Type B pancreatic cell (in vitro differentiated cells): ENCODE results near the gene AOX1. TPM values are rescaled to one million over a fixed set of nuclear protein-coding genes. Genes with fewer than 3 reads are reported as not detected.

Experiments used
- DNase-seq: peaks from one replicate; pipeline ENCODE4 v3.0.0; 2021; ENCODE audit warnings: mixed read lengths; ENCODE audit not compliant: unreplicated experiment; ENCODE audit errors: extremely low spot score
- H3K27ac Mint-ChIP-seq: 2 replicates; pipeline ENCODE4 v1.8.0; 2021; ENCODE audit warnings: mild to moderate bottlenecking, mixed read lengths
- H3K27me3 Mint-ChIP-seq: 2 replicates; pipeline ENCODE4 v1.8.0; 2021; ENCODE audit warnings: mixed read lengths
- H3K36me3 Mint-ChIP-seq: 2 replicates; pipeline ENCODE4 v1.8.0; 2021; ENCODE audit warnings: mixed read lengths
- H3K4me1 Mint-ChIP-seq: one replicate; pipeline ENCODE4 v1.8.0; 2021; ENCODE audit warnings: mixed read lengths; ENCODE audit not compliant: unreplicated experiment
- H3K4me3 Mint-ChIP-seq: 2 replicates; pipeline ENCODE4 v1.8.0; 2021; ENCODE audit warnings: mild to moderate bottlenecking, mixed read lengths
- H3K9me3 Mint-ChIP-seq: 2 replicates; pipeline ENCODE4 v1.8.0; 2021; ENCODE audit warnings: mixed read lengths
- CTCF ChIP-seq: fragments of 200-600 bp; sonication (generic); conservative IDR thresholded peaks from 2 replicates; pipeline ENCODE4 v1.5.0; 2021; ENCODE audit warnings: antibody characterized with exemption, mild to moderate bottlenecking
- total RNA-seq: library from RNA; stranded (reverse); gene quantifications from 2 replicates; pipeline ENCODE4 v1.2.1, GENCODE V29; 2021; ENCODE audit warnings: low replicate concordance

The AOX1 gene
- total RNA-seq, 1 donor from 2014 or later: 6.4 TPM

- TF ChIP-seq CTCF: no peak
- Mint-ChIP-seq H3K27me3 (no peaks in the 10 kb centered on the region), H3K36me3 (no peaks in the 10 kb centered on the region), H3K9me3 (no peaks in the 10 kb centered on the region), H3K27ac (no peak overlapping the region), H3K4me3 (no peak overlapping the region), H3K4me1 (peaks cover 9% of the 10 kb centered on the region)
- DNase-seq: no peak
Measured at GRCh38 chr2:200631287-200631686, 45.5 kb downstream of the AOX1 start.

- H3K27ac Mint-ChIP-seq: no peak overlapping the region
- no peak for TF ChIP-seq CTCF
- H3K4me3 Mint-ChIP-seq: no peak overlapping the region
- DNase-seq: no peak
- H3K27me3 Mint-ChIP-seq: no peaks in the 10 kb centered on the region
- H3K9me3 Mint-ChIP-seq: no peaks in the 10 kb centered on the region
- no peaks in the 10 kb centered on the region for H3K4me1 Mint-ChIP-seq
- H3K36me3 Mint-ChIP-seq: no peaks in the 10 kb centered on the region
Measured at GRCh38 chr2:200634231-200634964, 48.6 kb downstream of the AOX1 start.

- Mint-ChIP-seq H3K9me3 (no peaks in the 10 kb centered on the region), H3K4me3 (no peak overlapping the region), H3K27ac (no peak overlapping the region), H3K27me3 (no peaks in the 10 kb centered on the region), H3K36me3 (no peaks in the 10 kb centered on the region), H3K4me1 (peaks cover 4% of the 10 kb centered on the region)
- no peak for TF ChIP-seq CTCF
- no peak for DNase-seq
Measured at GRCh38 chr2:200635251-200635650, 49.4 kb downstream of the AOX1 start.

GRCh38 chr2:200637901-200638300, 52.1 kb downstream of the AOX1 start:
- Mint-ChIP-seq H3K4me1 (peaks cover 6% of the 10 kb centered on the region), H3K36me3 (no peaks in the 10 kb centered on the region), H3K9me3 (no peaks in the 10 kb centered on the region), H3K4me3 (no peak overlapping the region), H3K27ac (no peak overlapping the region), H3K27me3 (no peaks in the 10 kb centered on the region)
- DNase-seq: no peak
- TF ChIP-seq CTCF: no peak

GRCh38 chr2:200640176-200640575, 54.4 kb downstream of the AOX1 start:
- DNase-seq: no peak
- no peak overlapping the region for H3K4me3 Mint-ChIP-seq
- H3K36me3 Mint-ChIP-seq: no peaks in the 10 kb centered on the region
- H3K27me3 Mint-ChIP-seq: no peaks in the 10 kb centered on the region
- no peak overlapping the region for H3K27ac Mint-ChIP-seq
- H3K4me1 Mint-ChIP-seq: peaks cover 6% of the 10 kb centered on the region
- TF ChIP-seq CTCF: no peak
- no peaks in the 10 kb centered on the region for H3K9me3 Mint-ChIP-seq
